ENCODE results near the gene USP17L24.
"Not testable (repeated sequence)": the region's sequence is repeated elsewhere in the genome, so short reads cannot be mapped to it uniquely, and the experiment has no call there.

GRCh38 chr4:9329611-9330010 is 4.6 kb downstream of the USP17L24 start, which contains the start of gene USP17L25:
- not testable (repeated sequence) for TF ChIP-seq POLR2A, CTCF (IDR thresholded peaks at IDR 0.05)

Data from Peyer's patch (tissue), 4 donors.